ENCODE measurements around the gene SMOC1. TPM values are rescaled to one million over a fixed set of nuclear protein-coding genes. Genes with fewer than 3 reads are reported as not detected.

SMOC1 gene
- total RNA-seq, 3 donors from 2014 or later, result 1.2 to 2.0 (median 1.7) TPM

DNA sequence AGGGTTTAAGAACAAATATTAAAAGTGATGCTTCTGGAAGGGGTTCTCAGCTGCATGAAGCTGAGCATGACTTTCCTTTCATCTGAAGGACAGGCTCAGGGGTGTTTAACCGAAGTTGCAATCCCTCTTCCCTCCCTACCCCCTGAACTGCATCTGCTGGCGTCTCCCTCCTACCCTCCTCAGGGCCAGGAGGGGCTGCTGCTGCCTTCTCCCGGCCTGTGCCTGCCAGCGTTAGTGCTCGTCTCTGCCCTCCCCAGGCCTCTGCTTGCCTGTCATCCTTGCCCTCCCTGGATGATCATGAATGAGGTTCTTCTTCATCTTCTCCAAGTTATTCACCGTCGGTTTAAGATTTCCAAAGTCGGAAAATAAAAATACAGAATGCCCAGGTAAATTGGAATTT lies 12.2 kb downstream of the SMOC1 start:
- TF ChIP-seq, protein P1, sequence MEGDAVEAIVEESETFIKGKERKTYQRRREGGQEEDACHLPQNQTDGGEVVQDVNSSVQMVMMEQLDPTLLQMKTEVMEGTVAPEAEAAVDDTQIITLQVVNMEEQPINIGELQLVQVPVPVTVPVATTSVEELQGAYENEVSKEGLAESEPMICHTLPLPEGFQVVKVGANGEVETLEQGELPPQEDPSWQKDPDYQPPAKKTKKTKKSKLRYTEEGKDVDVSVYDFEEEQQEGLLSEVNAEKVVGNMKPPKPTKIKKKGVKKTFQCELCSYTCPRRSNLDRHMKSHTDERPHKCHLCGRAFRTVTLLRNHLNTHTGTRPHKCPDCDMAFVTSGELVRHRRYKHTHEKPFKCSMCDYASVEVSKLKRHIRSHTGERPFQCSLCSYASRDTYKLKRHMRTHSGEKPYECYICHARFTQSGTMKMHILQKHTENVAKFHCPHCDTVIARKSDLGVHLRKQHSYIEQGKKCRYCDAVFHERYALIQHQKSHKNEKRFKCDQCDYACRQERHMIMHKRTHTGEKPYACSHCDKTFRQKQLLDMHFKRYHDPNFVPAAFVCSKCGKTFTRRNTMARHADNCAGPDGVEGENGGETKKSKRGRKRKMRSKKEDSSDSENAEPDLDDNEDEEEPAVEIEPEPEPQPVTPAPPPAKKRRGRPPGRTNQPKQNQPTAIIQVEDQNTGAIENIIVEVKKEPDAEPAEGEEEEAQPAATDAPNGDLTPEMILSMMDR (IDR thresholded peaks at IDR 0.05), result no peak
- DNase-seq (no peak), ATAC-seq (no peak)
- Histone ChIP-seq H3K9me3 (no peaks in the 10 kb centered on the region), H3K4me1 (ENCODE audit: low read depth) (no peaks in the 10 kb centered on the region), H3K36me3 (ENCODE audit: low read depth) (no peaks in the 10 kb centered on the region), H3K4me3 (no peak overlapping the region)
- intact Hi-C loops (cut with DNase I, micrococcal nuclease), result no loop called here

DNA sequence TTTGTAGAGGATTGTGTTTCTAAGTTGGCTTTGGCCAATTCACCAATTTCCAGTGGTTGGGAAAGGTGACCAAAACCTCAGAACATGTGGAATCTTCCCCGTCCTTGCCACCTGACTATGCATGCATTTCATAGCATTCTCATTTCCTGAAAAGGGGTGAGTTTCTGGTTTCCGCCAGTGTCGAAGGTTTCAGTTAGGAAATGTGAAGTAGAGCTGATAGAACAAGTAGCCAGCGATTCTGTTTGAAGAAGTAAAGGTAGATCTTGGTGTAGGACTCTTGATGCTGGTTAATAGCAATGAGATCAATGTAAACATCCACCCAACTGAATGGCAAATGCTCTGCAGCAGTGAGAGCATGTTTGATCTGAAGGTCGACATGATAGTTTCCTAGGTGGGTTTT lies 15.9 kb downstream of the SMOC1 start:
- no peaks in the 10 kb centered on the region for H3K36me3 ChIP-seq (ENCODE audit: low read depth)
- H3K4me3 ChIP-seq, result no peak overlapping the region
- ATAC-seq (no peak), DNase-seq (no peak)
- H3K9me3 ChIP-seq, result peaks cover 3% of the 10 kb centered on the region
- TF ChIP-seq, protein P1 (IDR thresholded peaks at IDR 0.05), result no peak
- intact Hi-C loops (cut with DNase I, micrococcal nuclease), result no loop called here
- H3K4me1 ChIP-seq (ENCODE audit: low read depth), result no peaks in the 10 kb centered on the region

DNA sequence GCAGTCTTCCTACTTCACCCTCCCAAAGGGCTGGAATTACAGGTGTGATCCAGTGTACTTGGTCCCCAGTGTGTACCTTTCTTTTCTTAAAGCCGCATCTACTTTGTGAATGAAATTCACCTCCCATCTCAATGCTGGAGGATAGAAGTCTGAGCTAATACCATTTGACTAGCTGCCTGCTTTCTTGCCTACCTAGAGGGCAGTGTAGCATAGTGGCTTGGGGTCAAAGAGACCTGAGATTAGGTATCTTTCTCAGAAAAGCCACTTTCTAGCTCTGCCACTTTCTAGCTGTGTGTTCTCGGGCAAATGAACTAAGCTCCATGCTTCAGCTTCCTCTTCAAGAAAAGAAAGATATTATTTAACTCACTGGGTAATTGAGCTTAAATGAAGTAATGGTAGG lies 16.9 kb downstream of the SMOC1 start:
- Histone ChIP-seq H3K4me3 (no peak overlapping the region), H3K4me1 (ENCODE audit: low read depth) (no peaks in the 10 kb centered on the region), H3K36me3 (ENCODE audit: low read depth) (no peaks in the 10 kb centered on the region), H3K9me3 (peaks cover 3% of the 10 kb centered on the region)
- TF ChIP-seq, protein P1 (IDR thresholded peaks at IDR 0.05), result no peak
- DNase-seq (no peak), ATAC-seq (no peak)
- intact Hi-C loops (cut with DNase I, micrococcal nuclease), result no loop called here

DNA sequence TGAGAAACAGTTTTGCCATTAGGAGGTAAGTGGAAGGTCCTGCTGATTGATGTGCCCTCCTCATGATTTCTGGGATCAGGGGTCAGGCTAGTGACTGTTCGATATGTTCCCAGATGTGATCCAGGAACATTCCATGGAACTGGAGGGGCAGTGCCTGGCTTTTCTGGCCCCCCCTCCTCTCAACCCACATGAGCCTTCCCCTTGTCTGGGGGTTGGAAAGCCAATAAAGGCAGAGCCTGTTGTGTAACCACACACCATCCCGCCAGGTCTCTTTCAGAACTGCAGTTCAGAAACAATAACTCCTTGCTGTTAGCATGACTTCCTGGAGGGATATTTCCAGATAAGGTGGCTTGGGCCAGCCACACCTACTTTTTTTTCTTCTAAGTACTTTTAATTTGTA lies 17.8 kb downstream of the SMOC1 start:
- TF ChIP-seq, protein P1 (IDR thresholded peaks at IDR 0.05), result no peak
- intact Hi-C loops (cut with DNase I, micrococcal nuclease), result no loop called here
- DNase-seq (no peak), ATAC-seq (no peak)
- Histone ChIP-seq H3K4me1 (ENCODE audit: low read depth) (no peaks in the 10 kb centered on the region), H3K36me3 (ENCODE audit: low read depth) (no peaks in the 10 kb centered on the region), H3K4me3 (no peak overlapping the region), H3K9me3 (peaks cover 3% of the 10 kb centered on the region)

DNA sequence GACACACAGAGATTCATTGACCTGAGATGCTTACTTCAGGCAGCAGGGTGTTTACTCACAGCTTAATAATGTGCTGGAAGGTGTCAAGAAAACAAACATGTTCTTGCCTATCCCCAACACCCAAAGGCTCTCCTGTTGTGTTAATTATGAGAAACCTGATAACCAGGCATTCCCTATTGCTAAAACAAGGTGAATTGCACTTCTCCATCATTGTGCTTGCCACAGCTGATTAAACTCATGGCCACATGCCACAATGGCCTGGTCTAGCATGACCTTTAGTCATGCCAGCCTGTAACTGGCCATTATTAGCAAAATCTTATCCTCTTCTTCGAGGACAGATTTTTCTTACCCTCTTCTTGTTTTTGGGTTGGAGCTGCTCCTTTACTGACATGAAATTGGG lies 21.4 kb downstream of the SMOC1 start:
- H3K9me3 ChIP-seq, result peaks cover 3% of the 10 kb centered on the region
- no peaks in the 10 kb centered on the region for H3K36me3 ChIP-seq (ENCODE audit: low read depth)
- H3K4me1 ChIP-seq (ENCODE audit: low read depth), result no peaks in the 10 kb centered on the region
- DNase-seq (no peak), ATAC-seq (no peak)
- TF ChIP-seq, protein P1 (IDR thresholded peaks at IDR 0.05), result no peak
- no peak overlapping the region for H3K4me3 ChIP-seq
- intact Hi-C loops (cut with DNase I, micrococcal nuclease), result no loop called here

All from mucosa of descending colon (tissue), 3 donors.